ENCODE data around the gene TOM1.

The TOM1 gene

DNA sequence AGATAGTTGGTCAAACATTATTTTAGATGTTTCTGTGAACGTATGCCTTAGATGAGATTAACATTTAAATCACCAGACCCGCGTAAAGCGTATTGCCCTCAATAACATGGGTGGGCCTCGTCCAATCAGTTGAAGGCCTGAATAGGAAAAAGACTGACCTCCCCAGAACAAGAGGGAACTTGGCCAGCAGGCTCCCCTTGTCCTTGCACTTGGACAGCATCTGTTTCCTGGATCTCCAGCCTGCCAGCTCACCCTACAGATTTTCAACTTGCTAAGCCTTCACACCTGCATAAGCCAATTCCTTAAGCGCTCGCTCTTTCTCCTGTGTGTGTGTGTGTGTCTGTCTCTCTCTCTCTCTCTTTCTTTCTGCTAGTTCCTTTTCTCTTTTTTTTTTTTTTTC, 8.2 kb downstream of the TOM1 start:
- no peak for DNase-seq

DNA sequence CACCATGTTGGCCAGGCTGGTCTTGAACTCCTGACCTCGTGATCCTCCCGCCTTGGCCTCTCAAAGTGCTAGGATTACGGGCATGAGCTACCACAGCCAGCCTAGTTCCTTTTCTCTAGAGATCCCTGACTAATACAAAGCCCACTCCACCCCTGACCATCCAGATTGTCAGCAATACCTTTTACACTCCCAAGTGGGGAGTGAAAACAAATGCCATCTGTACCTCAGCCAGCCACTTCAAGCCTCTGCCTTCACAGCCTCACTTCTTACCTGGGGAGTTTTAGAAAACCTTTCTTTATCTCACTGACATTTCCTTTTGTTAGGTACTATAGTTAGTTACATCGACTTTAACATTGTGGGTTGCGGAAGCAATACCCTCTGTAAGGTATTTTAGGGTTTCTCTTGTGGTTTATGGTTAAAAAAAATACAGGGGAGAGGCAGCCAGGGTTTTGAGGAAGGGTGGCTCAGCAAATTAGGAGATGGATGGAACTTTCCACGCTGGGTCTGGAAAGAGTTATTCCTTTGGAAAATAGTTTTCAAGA, 8.9 kb downstream of the TOM1 start:
- no peak for DNase-seq

DNA sequence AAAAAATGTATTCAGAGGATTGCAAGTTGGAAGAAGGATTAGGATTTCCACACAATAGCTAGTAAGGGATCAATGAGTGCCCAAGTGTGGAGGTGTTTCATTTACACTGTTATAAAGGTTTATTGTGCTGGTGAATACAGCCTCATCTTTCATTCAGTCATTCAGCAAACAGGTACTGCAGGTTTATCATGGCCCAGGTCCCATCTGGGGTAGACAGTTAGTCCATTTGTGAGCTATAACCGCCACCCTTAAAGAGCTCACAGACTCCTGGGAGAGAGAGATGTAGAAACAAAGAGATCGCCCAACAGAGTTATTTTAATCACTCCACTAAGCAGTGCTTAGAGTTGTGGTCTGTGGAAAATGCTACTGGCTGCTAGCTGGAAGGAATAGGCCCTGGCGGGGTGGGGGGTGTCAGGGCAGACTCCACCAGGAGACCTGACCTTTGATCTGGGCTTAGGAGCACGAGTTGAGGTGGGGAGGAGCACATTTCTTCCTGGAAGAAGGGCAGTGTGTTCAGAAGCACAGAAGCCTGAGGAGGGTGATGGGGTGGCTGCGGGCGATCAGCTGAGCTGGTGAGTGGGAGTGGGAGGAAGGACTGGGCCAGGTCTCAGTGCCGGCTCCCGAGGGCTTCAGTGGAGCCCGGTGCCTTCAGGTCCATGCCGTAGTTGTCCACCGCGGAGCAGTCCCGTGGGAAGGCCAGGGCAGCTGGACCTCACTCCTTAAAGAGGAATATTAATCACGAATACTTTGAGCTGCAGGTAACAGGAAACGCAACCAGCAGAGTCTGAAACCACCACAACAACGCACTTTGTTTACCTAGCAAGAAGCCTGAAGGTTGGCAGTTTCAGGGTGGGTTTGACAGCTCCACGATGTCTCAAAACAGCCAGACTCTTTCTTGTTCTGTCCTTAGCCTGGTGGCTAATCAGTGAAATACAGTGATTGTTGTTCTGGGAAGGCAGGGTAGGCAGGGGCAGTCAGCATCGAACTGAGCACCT, 11.2 kb downstream of the TOM1 start:
- DNase-seq = no peak

DNA sequence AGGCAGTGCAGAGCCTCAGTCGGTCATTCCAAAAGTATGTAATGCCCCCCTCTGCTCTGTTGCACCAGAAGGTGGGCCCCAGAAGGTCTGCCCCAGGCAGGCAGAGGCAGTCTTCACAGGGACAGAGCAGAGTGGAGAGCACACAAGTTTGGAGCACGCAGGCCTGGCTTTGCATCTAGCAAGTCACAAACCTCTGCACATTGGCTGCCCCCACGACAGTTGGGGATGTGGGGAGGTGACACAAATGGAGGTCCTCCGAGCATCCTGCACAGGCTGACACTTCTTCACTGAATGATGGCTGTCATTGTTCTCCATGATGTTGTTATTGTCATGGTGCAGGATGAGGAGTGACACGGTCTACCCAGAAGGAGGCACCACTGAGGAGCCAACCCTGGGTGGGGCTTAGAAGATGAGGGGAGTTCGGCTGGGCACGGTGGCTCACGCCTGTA, 11.9 kb downstream of the TOM1 start:
- DNase-seq = no peak

DNA sequence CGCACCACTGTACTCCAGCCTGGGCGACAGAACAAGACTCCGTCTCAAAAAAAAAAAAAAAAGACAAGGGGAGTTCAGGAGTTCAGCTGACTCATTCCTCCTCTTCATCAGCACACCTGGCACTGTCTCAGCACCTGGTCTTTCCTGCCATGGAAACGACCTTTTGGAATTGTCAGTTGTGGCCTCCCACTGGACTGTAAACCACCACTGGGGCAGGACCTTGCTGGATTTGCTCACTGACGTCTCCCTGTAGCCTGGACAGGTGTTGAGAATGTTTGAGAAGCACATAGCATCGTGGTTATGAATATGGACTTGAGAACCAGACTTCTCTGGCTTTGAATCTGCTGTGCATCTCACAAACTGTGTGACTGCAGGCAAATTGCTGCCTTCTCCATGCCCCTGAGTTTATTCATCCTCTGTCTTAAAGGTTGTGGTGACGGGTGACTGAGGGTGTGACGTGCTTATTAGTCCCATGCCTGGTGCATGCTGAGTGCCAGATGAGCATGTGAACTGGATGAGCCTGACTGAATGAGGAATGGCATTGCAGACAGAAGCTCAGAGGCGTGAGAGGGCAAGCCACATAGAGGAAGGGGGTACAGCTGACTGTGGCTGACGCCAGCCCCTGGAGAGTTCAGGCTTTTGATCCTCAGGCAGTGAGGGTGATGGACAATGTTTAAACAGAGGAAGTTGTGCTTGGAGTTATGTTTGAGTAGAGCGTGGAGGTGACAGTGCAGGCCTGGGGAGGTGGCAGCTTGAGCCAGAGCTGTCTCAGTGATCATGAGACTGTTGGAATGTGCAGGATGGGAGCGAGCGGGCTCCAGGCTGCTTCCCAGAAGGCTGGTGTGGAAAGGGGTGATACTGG, 12.7 kb downstream of the TOM1 start:
- DNase-seq = peak; percentile 77

DNA sequence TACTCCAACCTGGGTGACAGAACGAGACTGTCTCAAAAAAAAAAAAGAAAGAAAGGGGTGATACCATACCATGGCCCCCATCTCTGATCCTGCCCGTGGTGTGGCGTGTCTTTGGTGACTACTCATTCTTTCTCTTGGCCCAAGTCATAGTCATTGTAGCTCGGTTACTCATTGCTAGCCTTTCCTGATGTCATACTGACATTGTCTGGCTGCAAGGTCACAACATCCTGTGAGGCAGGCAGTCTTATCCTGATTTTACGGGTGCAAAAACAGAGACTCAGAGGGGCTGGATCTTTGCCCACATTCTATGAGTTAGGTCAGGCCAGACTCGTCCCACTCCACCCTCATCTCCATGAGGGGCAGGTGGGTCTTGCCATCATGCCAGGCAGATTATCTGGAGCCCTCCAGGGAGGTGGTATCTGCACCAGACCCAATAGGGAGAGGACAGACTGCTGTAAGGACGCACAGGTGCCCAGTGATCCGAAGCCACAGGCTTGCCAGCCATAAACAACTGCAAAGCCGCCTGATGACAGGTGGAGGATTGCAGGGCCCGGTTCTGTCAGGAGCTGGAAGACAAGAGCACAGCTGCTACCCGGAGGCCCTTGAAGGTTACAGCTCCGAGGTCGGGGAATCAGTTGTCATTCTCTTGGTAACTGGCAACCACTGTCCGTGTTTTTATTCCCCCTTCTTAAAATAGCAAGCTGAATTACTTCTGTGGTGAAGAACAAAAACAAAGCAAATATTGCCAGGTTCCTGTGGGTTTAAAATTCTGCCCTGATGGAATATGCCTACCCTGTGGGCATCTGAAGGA, 13.8 kb downstream of the TOM1 start:
- DNase-seq = peak; percentile 95

DNA sequence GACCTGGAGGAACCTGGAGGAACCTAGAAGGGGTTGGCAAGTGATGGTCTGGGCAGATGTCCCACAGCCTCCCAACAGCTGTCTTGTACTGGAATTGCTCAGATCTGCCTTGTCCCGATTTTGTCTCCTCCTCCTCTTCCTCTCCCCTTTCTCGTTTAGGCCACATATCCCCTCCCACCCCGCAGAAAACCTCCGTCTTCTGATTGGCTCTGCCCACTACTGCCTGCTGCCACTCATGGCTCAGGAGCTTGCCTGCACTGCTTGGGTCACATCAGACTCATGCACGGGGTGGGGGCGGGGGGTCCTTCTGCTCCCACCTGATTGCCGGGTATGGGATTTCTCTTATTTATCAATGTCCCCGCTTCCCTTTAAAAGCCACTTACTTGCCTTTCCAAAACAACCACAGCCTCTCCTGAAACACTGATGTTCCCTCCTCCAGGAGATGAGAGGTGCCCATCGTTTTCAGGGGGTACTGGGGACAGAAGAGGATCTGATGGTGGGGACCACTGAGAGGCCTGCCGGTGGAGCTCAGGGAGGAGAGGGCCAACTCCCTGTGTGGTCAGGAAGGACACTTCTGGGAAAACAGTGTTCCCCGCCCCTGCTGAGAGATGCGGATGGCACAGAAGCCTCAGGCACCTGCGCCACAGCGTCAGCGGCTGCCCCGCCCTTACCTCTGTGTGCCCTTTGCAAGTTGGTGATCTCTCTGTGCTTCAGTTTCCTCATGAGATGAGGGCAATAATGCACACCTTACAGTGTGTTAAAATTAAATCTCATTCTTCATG, 14.7 kb downstream of the TOM1 start:
- DNase-seq = peak; percentile 24

DNA sequence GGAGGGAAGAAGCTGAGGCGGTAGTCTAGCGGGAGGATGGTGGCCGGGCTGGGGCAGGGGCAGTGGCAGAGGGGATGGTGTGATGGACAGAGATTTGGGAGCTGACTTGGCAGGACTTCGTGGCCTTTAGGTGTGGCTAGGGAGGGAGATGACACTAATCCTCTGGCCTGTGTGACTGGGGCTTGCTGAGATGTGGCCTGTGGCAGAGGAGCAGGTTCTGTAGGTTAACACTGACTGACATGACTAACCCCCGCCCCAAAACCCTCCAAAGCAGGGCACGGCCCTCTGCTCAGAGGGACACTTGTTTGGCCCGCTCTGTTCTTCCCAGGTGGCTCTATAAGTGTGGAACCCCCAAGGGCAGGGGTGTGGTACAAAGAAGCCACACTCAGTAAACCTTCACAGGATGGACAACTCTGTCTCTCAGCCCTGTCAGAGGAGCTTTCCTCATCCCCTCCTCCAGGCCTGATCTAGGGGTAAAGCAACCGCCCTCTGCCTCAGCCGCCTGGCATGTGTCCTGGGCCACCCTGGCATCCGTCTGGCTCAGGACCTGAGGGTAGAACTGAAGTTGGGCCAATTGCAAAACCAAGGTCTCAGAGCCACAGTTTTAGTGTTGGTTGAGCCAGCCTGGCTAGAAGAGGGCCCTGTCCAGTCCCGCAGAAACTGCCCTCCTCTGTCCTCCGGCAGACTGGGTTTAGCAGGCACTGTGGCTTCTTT, 15.6 kb downstream of the TOM1 start:
- DNase-seq = no peak

DNA sequence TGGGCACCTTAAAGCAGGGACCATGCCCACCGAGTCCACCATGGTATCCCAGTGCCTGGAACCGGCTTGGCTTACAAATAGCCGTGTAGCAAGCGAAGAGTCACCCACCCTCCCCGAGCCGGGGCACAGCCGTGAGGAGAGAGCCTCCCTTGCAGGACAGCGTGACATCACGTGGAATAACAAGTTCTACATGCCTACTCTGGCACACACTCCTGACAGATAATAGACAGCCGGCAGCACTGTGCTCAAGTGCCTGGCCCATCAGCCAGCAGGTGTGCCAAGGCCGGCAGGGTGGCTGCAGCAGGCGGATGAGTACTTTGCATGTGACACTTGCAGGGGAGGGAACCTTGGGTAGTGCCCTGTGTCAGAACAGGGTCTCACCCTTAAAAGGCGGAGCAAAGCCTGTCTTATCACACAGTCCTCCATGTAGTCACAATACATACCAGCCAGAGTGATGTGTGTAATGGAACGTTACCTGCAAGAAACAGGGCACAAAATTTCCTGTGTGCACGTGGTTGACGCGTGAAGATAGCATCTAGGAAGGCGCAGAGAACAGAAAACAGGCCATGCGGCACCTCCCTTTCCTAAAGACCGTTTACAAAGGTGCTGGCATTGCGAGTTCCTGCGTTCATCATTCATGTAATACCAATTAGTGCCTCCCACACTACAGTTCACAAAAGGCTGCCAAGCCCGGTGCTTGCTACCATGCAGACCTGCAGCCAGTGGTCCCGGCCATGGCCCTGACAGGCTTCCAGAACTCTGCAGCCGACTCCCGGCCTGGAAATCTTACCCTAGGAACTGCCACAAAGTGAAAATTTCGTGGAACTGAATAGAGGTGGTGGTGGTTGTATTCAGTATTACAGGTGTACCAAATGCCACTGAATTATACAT, 16.4 kb downstream of the TOM1 start:
- DNase-seq = no peak

DNA sequence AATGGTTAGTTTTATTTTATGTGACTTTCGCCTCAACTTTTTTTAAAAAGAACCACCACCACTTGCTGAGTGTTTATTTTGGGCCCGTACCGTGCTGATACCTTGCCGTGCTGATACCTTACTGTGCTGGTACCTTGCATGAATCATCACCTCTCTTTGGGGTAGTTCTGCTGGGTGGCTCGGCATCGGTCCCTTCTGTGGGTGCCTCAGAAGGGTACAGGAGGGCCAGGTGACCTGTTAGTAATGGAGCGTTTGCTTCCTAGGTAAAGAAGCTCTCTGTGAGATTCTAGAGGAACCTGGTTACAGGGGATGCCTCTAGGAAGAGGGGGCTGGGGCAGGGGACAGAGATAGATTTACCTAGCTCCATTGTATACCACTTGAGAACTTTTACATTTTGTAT, 17.1 kb downstream of the TOM1 start:
- no peak for DNase-seq

DNA sequence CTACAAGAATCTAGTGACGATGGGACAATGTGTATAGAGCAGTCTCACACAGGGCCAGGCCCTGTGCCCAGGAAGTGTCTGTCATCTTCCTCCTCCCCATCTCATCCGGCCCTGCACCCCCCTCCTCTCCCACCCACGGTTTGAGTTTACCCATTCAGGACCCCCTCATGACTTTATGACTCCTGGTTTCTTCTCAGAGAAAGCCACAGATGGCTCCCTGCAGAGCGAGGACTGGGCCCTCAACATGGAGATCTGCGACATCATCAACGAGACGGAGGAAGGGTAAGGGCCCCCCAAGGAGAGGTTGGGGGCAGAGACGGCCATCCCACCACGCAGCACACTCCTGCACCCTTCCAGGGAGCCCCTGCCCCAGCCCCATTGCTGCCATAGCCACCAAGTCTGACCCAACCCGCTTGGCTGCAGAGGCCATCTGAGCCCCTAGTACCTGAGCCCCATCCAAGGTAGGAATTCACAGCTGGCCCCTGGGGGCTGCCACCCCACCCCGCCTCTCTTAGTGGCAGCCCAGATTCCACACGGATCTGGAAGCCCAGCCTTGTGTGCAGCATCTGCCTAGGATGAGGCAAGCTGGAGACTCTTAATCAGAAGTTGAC, 18.1 kb downstream of the TOM1 start:
- DNase-seq = no peak

DNA sequence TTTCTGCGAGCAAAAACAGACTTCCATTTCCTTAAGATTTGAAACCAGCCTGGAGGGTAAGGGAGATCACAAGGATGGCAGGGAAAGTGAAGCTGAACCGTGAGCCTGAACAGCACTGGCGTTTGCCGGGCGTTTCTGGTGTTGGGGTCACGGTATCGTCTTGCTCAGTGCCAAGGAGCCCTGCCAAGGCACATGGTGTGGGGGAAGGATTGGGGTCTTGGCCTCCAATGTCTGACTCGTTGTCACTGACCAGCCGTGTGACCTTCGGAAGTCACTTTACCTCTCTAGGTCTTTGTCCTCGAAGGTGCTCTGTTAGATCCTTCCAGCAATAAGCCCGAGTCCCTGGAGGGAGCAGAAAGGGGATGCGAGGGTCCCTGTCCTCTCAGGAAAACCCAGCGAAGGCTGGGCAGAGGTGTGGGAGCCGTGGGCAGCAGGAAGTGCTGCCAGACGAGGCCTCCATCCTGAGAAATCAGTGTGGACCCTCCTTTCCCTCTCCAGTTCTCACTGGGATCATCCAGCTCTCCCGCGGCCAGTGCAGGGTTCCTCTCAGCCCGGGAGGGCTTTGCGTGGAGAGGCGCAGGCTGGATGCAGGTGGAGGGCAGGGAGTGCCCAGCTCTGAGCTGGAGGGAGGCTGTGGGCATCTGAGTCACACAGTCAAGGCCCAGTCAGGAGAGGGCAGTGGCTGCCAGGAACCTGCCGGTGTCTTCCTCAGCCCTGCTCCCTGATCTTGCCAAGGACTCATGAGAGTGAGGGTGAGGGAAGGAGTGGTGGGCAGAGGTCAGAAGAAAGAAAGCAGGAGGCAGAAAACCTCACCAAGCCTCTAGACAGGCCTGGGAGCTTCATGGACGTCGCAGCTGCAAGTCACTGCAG, 18.9 kb downstream of the TOM1 start:
- no peak for DNase-seq

DNA sequence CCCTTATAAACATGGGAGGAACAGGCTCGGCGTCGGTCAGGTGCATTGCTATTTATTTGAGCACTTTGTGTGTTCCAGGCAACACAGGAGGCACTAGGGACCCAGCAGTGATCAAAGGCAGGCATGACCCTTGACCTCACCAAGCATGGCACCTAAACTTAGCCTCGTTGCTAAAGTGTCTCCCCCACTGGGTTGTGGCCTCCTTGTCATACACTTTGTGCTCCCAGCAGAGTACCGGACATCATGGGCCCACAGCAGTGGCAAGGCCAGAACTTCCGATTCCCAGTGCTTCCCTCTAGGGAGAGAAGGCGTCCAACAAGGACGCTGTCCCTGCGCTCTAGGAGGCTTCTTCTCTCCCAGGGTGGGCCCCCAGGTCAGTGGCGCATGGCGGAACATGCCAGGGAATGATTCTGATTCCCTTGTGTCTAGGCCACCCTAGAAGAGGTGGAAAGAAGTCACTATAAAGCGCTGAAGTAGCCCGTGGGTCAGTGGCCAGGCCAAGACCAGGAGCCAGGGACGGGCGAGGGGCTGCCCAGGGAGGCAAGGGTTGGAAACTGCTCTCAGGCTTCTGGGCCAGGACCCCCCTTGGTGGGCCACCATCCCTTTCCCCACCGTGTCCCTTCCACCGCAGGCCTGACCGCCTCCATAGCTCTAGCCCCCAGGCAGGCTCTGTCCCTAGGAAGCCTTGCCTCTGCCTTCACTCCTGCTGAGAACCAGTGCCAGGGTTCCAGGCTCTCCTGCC, 19.7 kb downstream of the TOM1 start:
- no peak for DNase-seq

DNA sequence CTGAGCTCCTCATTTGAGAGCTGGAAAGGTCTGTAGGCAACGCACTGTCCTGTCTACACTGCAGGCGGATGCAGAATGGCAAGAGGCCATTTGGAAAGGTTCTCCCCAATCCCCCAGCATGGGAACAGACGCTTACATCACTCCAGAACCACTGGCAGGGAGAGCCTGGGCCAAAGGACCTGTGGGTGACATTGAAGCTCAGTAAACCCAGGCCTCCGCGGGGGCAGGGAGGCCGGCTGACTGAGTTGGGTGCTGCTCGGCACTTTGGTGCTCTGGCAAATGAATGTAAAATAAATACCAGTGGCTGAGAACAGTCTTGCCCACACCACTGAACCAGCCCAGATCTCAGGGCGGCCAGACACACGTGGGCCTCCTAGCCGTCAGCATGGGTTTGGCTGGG, 22.4 kb downstream of the TOM1 start:
- DNase-seq = no peak

DNA sequence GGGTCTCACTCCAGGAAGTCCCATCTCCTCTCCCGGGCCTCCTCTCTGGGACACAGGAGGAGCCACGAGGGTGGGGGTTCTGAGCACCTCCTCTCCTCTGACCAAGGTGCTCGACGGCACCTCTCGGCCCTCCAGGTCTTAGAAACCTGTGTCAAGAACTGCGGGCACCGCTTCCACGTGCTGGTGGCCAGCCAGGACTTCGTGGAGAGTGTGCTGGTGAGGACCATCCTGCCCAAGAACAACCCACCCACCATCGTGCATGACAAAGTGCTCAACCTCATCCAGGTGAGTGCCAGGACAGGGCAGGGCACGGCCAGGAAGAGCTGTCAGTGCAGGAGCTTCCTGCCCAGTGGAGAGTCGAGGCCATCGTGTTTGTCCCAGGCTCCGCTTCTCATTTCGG, 23.2 kb downstream of the TOM1 start:
- DNase-seq = no peak

DNA sequence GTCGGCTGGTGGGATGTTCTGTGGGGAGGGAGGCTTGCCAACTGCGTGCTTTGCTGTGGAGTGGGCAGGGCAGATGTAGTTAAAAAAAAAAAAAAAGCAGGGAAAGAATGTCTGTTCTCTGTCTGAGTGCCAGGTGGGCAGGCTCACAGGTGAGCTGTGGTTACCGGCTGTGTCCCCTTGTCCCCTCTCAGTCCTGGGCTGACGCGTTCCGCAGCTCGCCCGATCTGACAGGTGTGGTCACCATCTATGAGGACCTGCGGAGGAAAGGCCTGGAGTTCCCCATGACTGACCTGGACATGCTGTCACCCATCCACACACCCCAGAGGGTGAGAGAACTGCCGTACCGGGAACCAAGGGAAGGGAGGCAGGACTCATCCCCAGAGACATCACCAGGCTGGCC, 23.6 kb downstream of the TOM1 start:
- no peak for DNase-seq

DNA sequence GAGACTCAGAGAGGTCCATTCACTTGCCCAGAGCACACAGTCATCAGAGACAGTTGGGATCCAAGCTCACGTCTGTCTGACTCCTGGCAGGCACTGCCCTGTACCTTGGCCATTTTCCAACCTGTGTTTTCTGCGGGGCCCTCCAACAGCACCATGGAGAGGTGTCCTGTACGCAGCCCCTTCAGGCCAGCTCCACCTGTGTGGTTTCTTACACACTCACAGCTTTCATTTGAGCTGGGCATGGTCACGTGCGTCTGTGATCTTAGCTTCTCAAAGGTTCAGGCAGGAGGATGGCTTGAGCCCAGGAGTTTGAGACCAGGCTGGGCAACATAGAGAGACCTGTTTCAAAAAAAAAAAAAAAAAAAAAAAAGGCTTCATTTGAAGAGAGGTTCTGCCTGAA, 24.4 kb downstream of the TOM1 start:
- no peak for DNase-seq

DNA sequence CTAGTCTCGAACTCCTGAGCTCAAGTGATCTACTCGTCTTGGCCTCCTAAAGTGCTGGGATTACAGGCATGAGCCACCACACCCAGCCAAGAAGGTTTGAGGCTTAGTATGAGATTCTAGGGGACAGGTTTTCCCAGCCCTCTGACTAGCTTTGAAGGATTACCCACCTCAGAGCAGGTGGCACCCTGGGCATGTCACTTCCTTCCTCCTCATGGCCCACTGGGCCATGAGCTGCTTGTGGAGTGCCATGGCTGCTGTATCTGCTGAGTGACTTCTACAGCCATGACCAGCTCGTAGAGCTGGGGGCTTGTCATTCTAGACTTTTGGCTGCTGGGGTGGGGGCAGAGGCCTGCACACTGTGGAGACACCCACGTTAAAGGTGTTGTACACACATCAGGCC, 25.1 kb downstream of the TOM1 start:
- no peak for DNase-seq

Data from fibroblast of skin of back (primary cell).